Naive thymus-derived CD8-positive, alpha-beta T cell (primary cell): ENCODE results near the gene MYO1E. TPM values are rescaled to one million over a fixed set of nuclear protein-coding genes. Genes with fewer than 3 reads are reported as not detected.

Experiments used
- ATAC-seq, 2 donors: fragments of 150-1000 bp; cut with Tn5 transposase in 1 of 2; sonication (Bioruptor Pico), chemical (Tn5 transposase) in 1 of 2; 1 replicate in 1 of 2; 2 replicates in 1 of 2; pipeline ENCODE4 v1.10.0; 2021; ENCODE audit warnings: mild to moderate bottlenecking in 2 of 2, moderate library complexity in 2 of 2
- POLR2A ChIA-PET: fragments of 350-600 bp; sonication (Branson Sonifier 250); formaldehyde crosslinking; loops from one replicate; lab custom pipeline; 2021; ENCODE audit warnings: antibody characterized with exemption; lab: Charles Lee
- DNase-seq, 10 donors: peaks; one replicate each; pipeline versions ENCODE4 v3.0.0 to v3.0.0-alpha.2; 2020 to 2022
- H3K27ac Mint-ChIP-seq, 10 donors: one replicate each; pipeline ENCODE4 v1.8.0; 2020 to 2022; ENCODE audit warnings: mild to moderate bottlenecking in 10 of 10, mixed read lengths in 10 of 10, moderate library complexity in 4 of 10, inconsistent platforms in 1 of 10
- H3K27me3 Mint-ChIP-seq, 5 donors: one replicate each; pipeline ENCODE4 v1.8.0; 2021 to 2022; ENCODE audit warnings: mixed read lengths in 5 of 5
- H3K36me3 Mint-ChIP-seq, 3 donors: one replicate each; pipeline ENCODE4 v1.8.0; 2020 to 2022; ENCODE audit warnings: mixed read lengths in 3 of 3, mild to moderate bottlenecking in 2 of 3, inconsistent platforms in 1 of 3
- H3K4me1 Mint-ChIP-seq, 4 donors: one replicate each; pipeline ENCODE4 v1.8.0; 2021 to 2022; ENCODE audit warnings: mixed read lengths in 4 of 4
- H3K4me3 Mint-ChIP-seq, 10 donors: one replicate each; pipeline ENCODE4 v1.8.0; 2020 to 2022; ENCODE audit warnings: mild to moderate bottlenecking in 10 of 10, mixed read lengths in 10 of 10, moderate library complexity in 6 of 10, inconsistent platforms in 1 of 10
- H3K9me3 Mint-ChIP-seq, 9 donors: one replicate each; pipeline ENCODE4 v1.8.0; 2020 to 2022; ENCODE audit warnings: mixed read lengths in 9 of 9, mild to moderate bottlenecking in 3 of 9, inconsistent platforms in 1 of 9, moderate library complexity in 1 of 9
- polyA plus RNA-seq, 3 donors: library from polyadenylated mRNA; unstranded; fragments of 300-500 nt; fragmentation: Illumina TruSeq; gene quantifications; one replicate each; pipeline ENCODE4 v1.2.3, GENCODE V29; 2021
- total RNA-seq, 8 experiments: library from RNA in 2 of 8; stranded (reverse) in 2 of 8; gene quantifications; one replicate each; pipeline ENCODE4 v1.2.3 and lab custom pipeline; 2021 to 2026

The MYO1E gene
- total and polyA plus RNA-seq, 5 experiments from 2014 or later: 0.53 to 7.4 (median 3.4) TPM; not detected in 1

GRCh38 chr15:59259137-59259943 lies 113.3 kb downstream of the MYO1E start:
- DNase-seq: no peak
- H3K36me3 Mint-ChIP-seq: no peaks in the 10 kb centered on the region
- H3K9me3 Mint-ChIP-seq: no peaks in the 10 kb centered on the region
- H3K4me3 Mint-ChIP-seq: no peak overlapping the region
- H3K4me1 Mint-ChIP-seq: peaks cover 0 to 12% (median under 1%) of the 10 kb centered on the region in 4 donors
- ATAC-seq: no peak
- no peaks in the 10 kb centered on the region for H3K27me3 Mint-ChIP-seq
- POLR2A ChIA-PET: no interaction called here
- H3K27ac Mint-ChIP-seq: no peak overlapping the region

- Mint-ChIP-seq H3K27ac (no peak overlapping the region), H3K4me1 (peaks cover 0 to 12% (median under 1%) of the 10 kb centered on the region in 4 donors), H3K9me3 (no peaks in the 10 kb centered on the region), H3K4me3 (no peak overlapping the region), H3K27me3 (no peaks in the 10 kb centered on the region), H3K36me3 (no peaks in the 10 kb centered on the region)
- no peak for ATAC-seq
- POLR2A ChIA-PET: no interaction called here
- DNase-seq: no peak
Measured at GRCh38 chr15:59258317-59258716, 114.4 kb downstream of the MYO1E start.

- peaks cover 0 to 2% (median 0%) of the 10 kb centered on the region in 5 donors for H3K27me3 Mint-ChIP-seq
Measured at GRCh38 chr15:59257140-59257539, 115.5 kb downstream of the MYO1E start.

GRCh38 chr15:59256482-59256881 lies 116.2 kb downstream of the MYO1E start:
- no peaks in the 10 kb centered on the region for H3K36me3 Mint-ChIP-seq
- DNase-seq (no peak), ATAC-seq (no peak)
- H3K27ac Mint-ChIP-seq: no peak overlapping the region
- no peak overlapping the region for H3K4me3 Mint-ChIP-seq
- POLR2A ChIA-PET: no interaction called here
- no peaks in the 10 kb centered on the region for H3K9me3 Mint-ChIP-seq
- peaks cover 0 to 16% (median under 1%) of the 10 kb centered on the region in 4 donors for H3K4me1 Mint-ChIP-seq
- peaks cover 0 to 2% (median 0%) of the 10 kb centered on the region in 5 donors for H3K27me3 Mint-ChIP-seq

More at GRCh38 chr15:59257140-59257539, 115.5 kb downstream of the MYO1E start:
- ATAC-seq (no peak), DNase-seq (no peak)
- H3K27ac Mint-ChIP-seq: no peak overlapping the region
- H3K36me3 Mint-ChIP-seq: no peaks in the 10 kb centered on the region
- H3K4me3 Mint-ChIP-seq: no peak overlapping the region
- POLR2A ChIA-PET: no interaction called here
- peaks cover 0 to 15% (median under 1%) of the 10 kb centered on the region in 4 donors for H3K4me1 Mint-ChIP-seq
- H3K9me3 Mint-ChIP-seq: no peaks in the 10 kb centered on the region

GRCh38 chr15:59255680-59256336 lies 116.9 kb downstream of the MYO1E start:
- no peak for ATAC-seq
- POLR2A ChIA-PET: no interaction called here
- Mint-ChIP-seq H3K4me1 (peaks cover 0 to 23% (median 0%) of the 10 kb centered on the region in 4 donors), H3K4me3 (no peak overlapping the region), H3K36me3 (no peaks in the 10 kb centered on the region), H3K27me3 (peaks cover 0 to 2% (median 0%) of the 10 kb centered on the region in 5 donors), H3K27ac (peak overlapping the region in 1 of 10 donors; percentile 54), H3K9me3 (no peaks in the 10 kb centered on the region)
- peak in 1 of 10 donors; percentile 1 for DNase-seq

GRCh38 chr15:59252137-59252536 lies 120.5 kb downstream of the MYO1E start:
- POLR2A ChIA-PET: interaction anchor here (0.6 kb wide), 1 partner anchor 1086 kb away, joined by 4 read pairs; no protein-coding TSS in a partner anchor
- H3K4me3 Mint-ChIP-seq: no peak overlapping the region

GRCh38 chr15:59251001-59251845 lies 121.4 kb downstream of the MYO1E start:
- POLR2A ChIA-PET: interaction anchor here (0.6 kb wide), 1 partner anchor 1087 kb away, joined by 4 read pairs; no protein-coding TSS in a partner anchor
- Mint-ChIP-seq H3K36me3 (no peaks in the 10 kb centered on the region), H3K27ac (no peak overlapping the region), H3K4me1 (peaks cover 0 to 38% (median 0%) of the 10 kb centered on the region in 4 donors), H3K4me3 (peak overlapping the region in 1 of 10 donors; percentile 20), H3K9me3 (no peaks in the 10 kb centered on the region), H3K27me3 (peaks cover 0 to 2% (median 0%) of the 10 kb centered on the region in 5 donors)
- ATAC-seq (no peak), DNase-seq (no peak)

More at GRCh38 chr15:59252137-59252536, 120.5 kb downstream of the MYO1E start:
- ATAC-seq: no peak
- Mint-ChIP-seq H3K4me1 (peaks cover 0 to 41% (median 0%) of the 10 kb centered on the region in 4 donors), H3K36me3 (no peaks in the 10 kb centered on the region), H3K27me3 (peaks cover 0 to 2% (median 0%) of the 10 kb centered on the region in 5 donors), H3K27ac (no peak overlapping the region), H3K9me3 (no peaks in the 10 kb centered on the region)
- no peak for DNase-seq

- Mint-ChIP-seq H3K4me1 (peaks cover 0 to 29% (median 0%) of the 10 kb centered on the region in 4 donors), H3K27me3 (peaks cover 0 to 2% (median 0%) of the 10 kb centered on the region in 5 donors)
Measured at GRCh38 chr15:59250249-59250648, 122.4 kb downstream of the MYO1E start.

GRCh38 chr15:59249816-59250215 lies 122.9 kb downstream of the MYO1E start:
- H3K9me3 Mint-ChIP-seq: no peaks in the 10 kb centered on the region
- DNase-seq (peak in 1 of 10 donors; percentile 40), ATAC-seq (no peak)
- H3K27me3 Mint-ChIP-seq: peaks cover 0 to 2% (median 0%) of the 10 kb centered on the region in 5 donors
- H3K27ac Mint-ChIP-seq: no peak overlapping the region
- H3K4me3 Mint-ChIP-seq: no peak overlapping the region
- no peaks in the 10 kb centered on the region for H3K36me3 Mint-ChIP-seq
- H3K4me1 Mint-ChIP-seq: peaks cover 0 to 29% (median 0%) of the 10 kb centered on the region in 4 donors
- POLR2A ChIA-PET: no interaction called here

More at GRCh38 chr15:59250249-59250648, 122.4 kb downstream of the MYO1E start:
- Mint-ChIP-seq H3K9me3 (no peaks in the 10 kb centered on the region), H3K27ac (no peak overlapping the region), H3K4me3 (no peak overlapping the region), H3K36me3 (no peaks in the 10 kb centered on the region)
- POLR2A ChIA-PET: no interaction called here
- peak in 1 of 10 donors; percentile 34 for DNase-seq
- no peak for ATAC-seq

GRCh38 chr15:59247364-59247763 lies 125.3 kb downstream of the MYO1E start:
- Mint-ChIP-seq H3K4me1 (peaks cover 0 to 26% (median 0%) of the 10 kb centered on the region in 4 donors), H3K4me3 (no peak overlapping the region), H3K27ac (no peak overlapping the region), H3K27me3 (no peaks in the 10 kb centered on the region), H3K9me3 (no peaks in the 10 kb centered on the region), H3K36me3 (no peaks in the 10 kb centered on the region)
- peak; percentile 70 to 79 for ATAC-seq
- POLR2A ChIA-PET: interaction anchor here (0.8 kb wide), 1 partner anchor 109 kb away, joined by 9 read pairs; no protein-coding TSS in a partner anchor
- DNase-seq: peak; percentile 27 to 73 (median 54)

GRCh38 chr15:59245559-59245958 lies 127.1 kb downstream of the MYO1E start:
- no peak for DNase-seq
- no peak for ATAC-seq
- peaks cover 0 to 16% (median 0%) of the 10 kb centered on the region in 4 donors for H3K4me1 Mint-ChIP-seq
- POLR2A ChIA-PET: interaction anchor here (0.5 kb wide), 1 partner anchor 20 kb away, joined by 3 read pairs; no protein-coding TSS in a partner anchor
- H3K4me3 Mint-ChIP-seq: no peak overlapping the region
- H3K36me3 Mint-ChIP-seq: no peaks in the 10 kb centered on the region
- H3K9me3 Mint-ChIP-seq: no peaks in the 10 kb centered on the region
- no peaks in the 10 kb centered on the region for H3K27me3 Mint-ChIP-seq
- no peak overlapping the region for H3K27ac Mint-ChIP-seq

GRCh38 chr15:59244337-59244736 lies 128.3 kb downstream of the MYO1E start:
- Mint-ChIP-seq H3K4me1 (peaks cover 0 to 10% (median 0%) of the 10 kb centered on the region in 4 donors), H3K4me3 (no peak overlapping the region), H3K9me3 (no peaks in the 10 kb centered on the region), H3K27me3 (no peaks in the 10 kb centered on the region), H3K27ac (no peak overlapping the region), H3K36me3 (no peaks in the 10 kb centered on the region)
- no peak for ATAC-seq
- DNase-seq: no peak
- POLR2A ChIA-PET: no interaction called here
